Measurements from ENCODE around the gene BTBD7.

The BTBD7 gene

DNA sequence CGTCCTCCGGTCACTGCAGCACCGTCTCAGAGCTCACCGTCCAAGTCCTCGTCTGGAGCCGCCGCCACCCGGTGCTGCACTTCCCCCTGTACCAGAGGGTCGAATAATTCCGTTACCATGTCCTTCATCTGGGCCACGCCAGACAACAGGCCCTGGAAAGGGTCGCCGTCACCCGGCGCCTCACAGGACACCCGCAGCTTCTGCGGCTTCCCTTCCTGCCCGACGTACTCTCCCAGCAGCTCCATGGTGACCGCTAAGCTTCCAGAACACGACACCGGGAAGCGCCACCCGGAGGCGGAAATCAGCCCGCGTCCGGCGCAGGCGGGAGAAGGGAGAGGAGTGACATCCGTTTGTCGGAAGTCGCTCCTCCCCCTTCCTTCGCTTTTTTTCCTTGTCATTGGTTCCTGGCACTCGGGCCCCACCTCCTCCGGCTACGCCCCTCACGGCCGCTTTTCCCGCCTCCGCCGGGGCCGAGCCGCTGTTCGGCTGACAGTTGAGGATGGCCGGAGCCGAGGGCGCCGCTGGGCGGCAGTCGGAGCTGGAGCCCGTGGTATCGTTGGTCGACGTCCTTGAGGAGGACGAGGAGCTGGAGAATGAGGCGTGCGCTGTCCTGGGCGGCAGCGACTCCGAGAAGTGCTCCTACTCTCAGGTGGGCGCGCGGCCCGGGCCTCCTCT, 125.9 kb downstream of the BTBD7 start, which contains the start of the genes GON7 and UBR7:
Gene GON7 (minus strand): TSS at position 273 of the 675 bp plus-strand sequence. CDS start 28 bp downstream, at position 245.
Gene UBR7 (plus strand): TSS at position 464 of the 675 bp plus-strand sequence. CDS start 36 bp downstream, at position 500.
- peak within 1 kb of the TSS; percentile 90 for H3K4me3 ChIP-seq (ENCODE audit: low read depth, low read length)
- peak; percentile 95 for DNase-seq (ENCODE audit: low read depth)
- 0 out of 2 replicates have a peak, but pooled peaks have one; percentile 30 for TF ChIP-seq CTCF (IDR thresholded peaks at IDR 0.05; ENCODE audit: control insufficient read depth, extremely low read depth, insufficient read depth)

DNA sequence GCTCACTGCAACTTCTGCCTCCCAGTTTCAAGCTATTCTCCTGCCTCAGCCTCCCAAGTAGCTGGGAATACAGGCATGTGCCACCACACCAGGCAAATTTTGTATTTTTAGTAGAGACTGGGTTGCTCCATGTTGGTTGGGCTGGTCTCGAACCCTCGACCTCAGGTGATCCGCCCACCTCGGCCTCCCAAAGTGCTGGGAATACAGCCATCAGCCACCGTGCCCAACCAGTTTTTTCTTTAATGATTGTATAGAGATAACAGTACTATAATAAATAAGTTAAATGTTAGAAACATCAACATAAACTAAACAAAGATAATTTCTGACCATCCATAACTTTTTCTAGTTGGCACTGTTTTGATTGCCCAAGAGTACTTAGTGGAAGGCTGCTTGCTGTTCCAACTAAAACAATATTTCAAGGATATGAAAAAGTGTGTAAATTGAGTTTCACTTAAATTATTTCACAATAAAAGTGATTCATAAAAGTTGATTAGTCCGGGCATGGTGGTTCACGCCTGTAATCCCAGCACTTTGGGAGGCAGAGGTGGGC, 131.6 kb downstream of the BTBD7 start:
- DNase-seq (ENCODE audit: low read depth) = no peak
- no peak overlapping the region for H3K4me3 ChIP-seq (ENCODE audit: low read depth, low read length)
- TF ChIP-seq CTCF (IDR thresholded peaks at IDR 0.05; ENCODE audit: control insufficient read depth, extremely low read depth, insufficient read depth) = no peak

- DNase-seq (ENCODE audit: low read depth) = no peak
- TF ChIP-seq CTCF (IDR thresholded peaks at IDR 0.05; ENCODE audit: control insufficient read depth, extremely low read depth, insufficient read depth) = no peak
These were observed 132.3 kb downstream of the BTBD7 start for GRCh38 chr14:93200553-93200952.

DNA sequence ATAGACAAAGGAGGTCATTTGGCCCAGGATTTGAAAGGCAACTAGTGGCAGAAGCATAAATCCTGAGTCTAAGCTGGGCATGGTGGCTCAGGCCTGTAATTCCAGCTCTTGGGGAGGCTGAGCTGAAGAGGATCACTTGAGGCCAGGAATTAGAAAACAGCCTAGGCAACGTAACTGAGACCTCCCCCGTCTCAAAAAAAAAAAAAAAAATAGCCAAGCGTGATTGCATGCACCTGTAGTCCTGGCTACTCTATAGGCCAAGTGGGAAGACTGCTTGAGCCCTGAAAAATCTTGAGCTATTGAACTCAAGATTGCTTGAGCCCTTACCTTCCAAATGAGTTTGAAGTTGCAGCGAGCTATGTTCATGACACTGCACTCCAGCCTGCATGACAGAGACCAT, 133.8 kb downstream of the BTBD7 start:
- H3K4me3 ChIP-seq (ENCODE audit: low read depth, low read length) = no peak overlapping the region
- no peak for DNase-seq (ENCODE audit: low read depth)
- TF ChIP-seq CTCF (IDR thresholded peaks at IDR 0.05; ENCODE audit: control insufficient read depth, extremely low read depth, insufficient read depth) = no peak

More at GRCh38 chr14:93200553-93200952, 132.3 kb downstream of the BTBD7 start:
- no peak overlapping the region for H3K4me3 ChIP-seq (ENCODE audit: low read depth, low read length)

DNA sequence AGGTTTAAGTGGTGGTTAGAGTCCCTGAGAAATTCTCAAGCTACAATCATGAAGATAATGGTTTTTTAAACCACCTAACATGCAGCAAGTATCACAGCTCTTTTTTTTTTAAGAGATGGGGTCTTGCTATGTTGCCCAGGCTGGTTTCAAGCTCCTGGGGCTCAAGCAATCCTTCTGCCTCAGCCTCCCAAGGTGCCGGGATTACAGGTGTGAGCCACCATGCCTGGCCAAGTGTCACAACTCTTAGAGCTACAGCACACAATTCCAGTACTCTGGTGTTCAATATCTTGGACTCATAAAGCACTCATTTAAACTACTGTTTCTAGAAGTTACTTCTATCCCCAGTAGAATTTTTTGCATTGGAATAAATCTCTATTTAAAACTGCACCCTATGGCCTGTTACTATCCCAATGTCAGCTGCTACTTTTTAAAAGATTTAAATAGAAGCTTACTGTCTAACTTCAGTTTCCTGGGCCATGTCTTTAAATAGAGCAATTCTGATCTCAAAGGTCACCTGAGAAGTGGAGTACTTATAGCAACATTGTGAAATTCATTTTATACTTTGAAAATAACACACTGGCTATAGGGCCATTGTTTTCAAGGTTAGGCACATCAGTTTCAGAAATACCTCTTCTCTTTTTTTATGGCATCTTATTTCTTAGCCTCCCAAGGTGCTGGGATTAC, 137.4 kb downstream of the BTBD7 start:
- TF ChIP-seq CTCF (IDR thresholded peaks at IDR 0.05; ENCODE audit: control insufficient read depth, extremely low read depth, insufficient read depth) = no peak
- no peak overlapping the region for H3K4me3 ChIP-seq (ENCODE audit: low read depth, low read length)
- DNase-seq (ENCODE audit: low read depth) = no peak

Data from LNCaP clone FGC (cell line).